ENCODE results near the gene RFWD3. TPM values are rescaled to one million over a fixed set of nuclear protein-coding genes. Genes with fewer than 3 reads are reported as not detected.

Gene RFWD3
- total and polyA plus RNA-seq, 8 donors, result 4.1 to 65.6 (median 12.5) TPM

DNA sequence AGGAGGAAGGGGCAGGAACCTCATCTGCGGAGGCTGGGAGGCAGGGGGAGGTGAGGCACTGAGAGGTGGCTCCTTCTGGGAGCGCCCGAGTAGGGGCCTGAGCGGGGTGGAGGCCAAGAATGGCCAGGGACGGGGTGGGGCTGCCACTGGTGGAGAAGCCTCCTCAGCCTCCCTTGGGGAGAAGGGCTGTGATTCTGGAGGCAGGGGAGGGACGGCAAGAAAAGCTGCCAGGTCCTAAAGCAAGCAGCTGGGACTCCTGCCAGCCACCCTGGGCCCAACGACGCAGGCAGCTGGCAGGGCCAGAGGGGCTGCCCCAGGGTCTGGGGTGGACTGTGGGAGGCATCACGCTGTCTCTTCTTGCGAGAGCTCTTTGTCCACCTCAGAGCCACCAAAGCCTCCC is 46.6 kb upstream of the RFWD3 start:
- Histone ChIP-seq H3K36me3 (peaks cover 0 to 15% (median 5%) of the 10 kb centered on the region in 4 donors), H3K27me3 (no peaks in the 10 kb centered on the region), H3K4me3 (no peak overlapping the region), H3K27ac (peak overlapping the region in 1 of 5 donors; percentile 10), H3K4me1 (peaks cover 0 to 4% (median 0%) of the 10 kb centered on the region in 4 donors), H3K9me3 (no peaks in the 10 kb centered on the region)
- WGBS, 5 donors, result 61 to 75% (median 70%) methylated on average over 8 to 10 of the region's 10 CpGs
- intact Hi-C loops (cut with DNase I; ENCODE audit: low total_unique reads), result no loop called here
- TF ChIP-seq POLR2A (IDR thresholded peaks at IDR 0.05), result no peak
- no peak for TF ChIP-seq POLR2AphosphoS5 (IDR thresholded peaks at IDR 0.05)
- no peak for TF ChIP-seq EP300 (IDR thresholded peaks at IDR 0.05)
- TF ChIP-seq, protein P1, sequence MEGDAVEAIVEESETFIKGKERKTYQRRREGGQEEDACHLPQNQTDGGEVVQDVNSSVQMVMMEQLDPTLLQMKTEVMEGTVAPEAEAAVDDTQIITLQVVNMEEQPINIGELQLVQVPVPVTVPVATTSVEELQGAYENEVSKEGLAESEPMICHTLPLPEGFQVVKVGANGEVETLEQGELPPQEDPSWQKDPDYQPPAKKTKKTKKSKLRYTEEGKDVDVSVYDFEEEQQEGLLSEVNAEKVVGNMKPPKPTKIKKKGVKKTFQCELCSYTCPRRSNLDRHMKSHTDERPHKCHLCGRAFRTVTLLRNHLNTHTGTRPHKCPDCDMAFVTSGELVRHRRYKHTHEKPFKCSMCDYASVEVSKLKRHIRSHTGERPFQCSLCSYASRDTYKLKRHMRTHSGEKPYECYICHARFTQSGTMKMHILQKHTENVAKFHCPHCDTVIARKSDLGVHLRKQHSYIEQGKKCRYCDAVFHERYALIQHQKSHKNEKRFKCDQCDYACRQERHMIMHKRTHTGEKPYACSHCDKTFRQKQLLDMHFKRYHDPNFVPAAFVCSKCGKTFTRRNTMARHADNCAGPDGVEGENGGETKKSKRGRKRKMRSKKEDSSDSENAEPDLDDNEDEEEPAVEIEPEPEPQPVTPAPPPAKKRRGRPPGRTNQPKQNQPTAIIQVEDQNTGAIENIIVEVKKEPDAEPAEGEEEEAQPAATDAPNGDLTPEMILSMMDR (IDR thresholded peaks at IDR 0.05), result no peak
- no peak for DNase-seq

DNA sequence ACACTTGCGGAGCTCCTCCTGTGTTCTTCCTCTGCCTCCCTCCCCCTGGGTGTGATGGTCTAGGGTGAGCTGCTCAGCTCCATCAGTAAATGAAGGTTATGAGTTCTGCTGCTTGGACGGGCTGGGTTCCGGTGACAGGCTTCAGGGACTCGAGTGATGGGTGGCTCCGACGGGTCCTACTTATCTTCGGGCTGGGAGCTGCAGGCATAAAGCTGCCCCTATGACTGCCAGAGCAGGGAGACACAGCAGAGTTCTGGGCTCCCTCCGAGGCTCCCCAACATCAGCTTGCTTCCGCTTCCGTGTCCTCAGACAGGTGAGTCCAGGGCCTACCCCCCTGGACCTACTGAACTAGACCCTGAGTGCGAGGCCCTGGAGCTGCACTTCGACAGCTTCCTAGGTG is 45.3 kb upstream of the RFWD3 start:
- WGBS, 5 donors, result 87 to 91% (median 89%) methylated on average over 11 to 12 of the region's 12 CpGs
- intact Hi-C loops (cut with DNase I; ENCODE audit: low total_unique reads), result no loop called here
- no peak for TF ChIP-seq POLR2AphosphoS5 (IDR thresholded peaks at IDR 0.05)
- TF ChIP-seq, protein P1 (IDR thresholded peaks at IDR 0.05), result no peak
- TF ChIP-seq POLR2A (IDR thresholded peaks at IDR 0.05), result no peak
- TF ChIP-seq EP300 (IDR thresholded peaks at IDR 0.05), result no peak

DNA sequence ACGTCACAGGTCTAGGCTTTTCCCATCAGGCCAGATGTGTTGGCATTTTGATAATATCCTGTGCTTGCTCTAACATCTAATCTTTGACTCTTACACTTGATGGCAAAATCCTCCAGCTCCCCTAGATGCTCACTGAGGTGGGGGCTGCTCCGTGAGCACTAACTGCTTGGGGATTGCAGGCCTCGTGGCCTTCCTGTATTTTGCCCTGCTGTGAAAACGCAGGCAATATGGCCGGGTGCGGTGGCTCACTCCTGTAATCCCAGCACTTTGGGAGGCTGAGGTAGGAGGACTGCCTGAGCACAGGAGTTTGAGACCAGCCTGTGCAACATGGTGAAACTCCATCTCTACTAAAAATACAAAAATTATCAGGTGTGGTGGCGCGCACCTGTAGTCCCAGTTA is 43.7 kb upstream of the RFWD3 start:
- no peak for TF ChIP-seq EP300 (IDR thresholded peaks at IDR 0.05)
- no peak for TF ChIP-seq POLR2AphosphoS5 (IDR thresholded peaks at IDR 0.05)
- TF ChIP-seq, protein P1 (IDR thresholded peaks at IDR 0.05), result no peak
- TF ChIP-seq POLR2A (IDR thresholded peaks at IDR 0.05), result no peak
- DNase-seq, result no peak
- no peak overlapping the region for H3K27ac ChIP-seq
- no peaks in the 10 kb centered on the region for H3K27me3 ChIP-seq
- no peaks in the 10 kb centered on the region for H3K9me3 ChIP-seq
- H3K36me3 ChIP-seq, result peaks cover 0 to 5% (median 0%) of the 10 kb centered on the region in 4 donors
- no peak overlapping the region for H3K4me3 ChIP-seq
- intact Hi-C loops (cut with DNase I; ENCODE audit: low total_unique reads), result no loop called here
- WGBS, 5 donors, result 91 to 97% (median 95%) methylated on average over 8 of the region's 8 CpGs
- peaks cover 0 to 4% (median 0%) of the 10 kb centered on the region in 4 donors for H3K4me1 ChIP-seq

More for the DNA sequence above, 45.3 kb upstream of the RFWD3 start:
- no peak overlapping the region for H3K4me3 ChIP-seq
- no peak for DNase-seq
- peaks cover 0 to 15% (median 0%) of the 10 kb centered on the region in 4 donors for H3K36me3 ChIP-seq
- no peak overlapping the region for H3K27ac ChIP-seq
- H3K9me3 ChIP-seq, result no peaks in the 10 kb centered on the region
- no peaks in the 10 kb centered on the region for H3K27me3 ChIP-seq
- H3K4me1 ChIP-seq, result peaks cover 0 to 4% (median 0%) of the 10 kb centered on the region in 4 donors

DNA sequence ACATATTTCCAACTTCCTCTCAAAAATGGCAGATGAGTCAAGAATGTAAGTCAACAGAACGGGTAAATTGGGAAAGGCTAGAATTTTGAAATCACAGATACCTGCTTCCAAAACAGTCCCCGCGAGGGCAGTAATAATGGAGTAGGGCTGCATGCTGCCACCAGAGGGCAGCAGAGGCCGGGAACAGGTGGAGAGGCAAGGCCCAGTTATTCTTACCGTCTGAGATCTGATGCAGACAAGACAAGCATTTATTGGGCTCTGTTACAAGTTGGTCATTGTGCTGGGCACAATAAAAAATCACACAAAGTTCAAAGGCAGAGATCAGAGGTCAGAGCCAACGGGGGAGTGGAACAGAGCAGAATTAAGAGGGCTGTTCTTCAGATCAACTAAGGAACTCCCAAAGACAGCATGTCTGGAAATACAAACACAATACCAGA is 42.8 kb upstream of the RFWD3 start:
- H3K4me1 ChIP-seq, result peaks cover 0 to 4% (median 0%) of the 10 kb centered on the region in 4 donors
- H3K27ac ChIP-seq, result peak overlapping the region in 1 of 5 donors; percentile 4
- H3K36me3 ChIP-seq, result peaks cover 0 to 3% (median 0%) of the 10 kb centered on the region in 4 donors
- TF ChIP-seq POLR2AphosphoS5 (IDR thresholded peaks at IDR 0.05), result peak in 1 of 3 donors; percentile 56
- TF ChIP-seq, protein P1 (IDR thresholded peaks at IDR 0.05), result peak in 5 of 7 experiments; percentile 90 to 97 (median 92)
- TF ChIP-seq EP300 (IDR thresholded peaks at IDR 0.05), result no peak
- no peak for TF ChIP-seq POLR2A (IDR thresholded peaks at IDR 0.05)
- no peaks in the 10 kb centered on the region for H3K9me3 ChIP-seq
- 0% methylated on average over 6 of the region's 6 CpGs for WGBS, 5 donors
- no peak overlapping the region for H3K4me3 ChIP-seq
- intact Hi-C loops (cut with DNase I; ENCODE audit: low total_unique reads), result loop anchor here (5.0 kb wide), 1 partner anchor 158 kb away; no protein-coding TSS in a partner anchor
- DNase-seq, result peak; percentile 88 to 92
- H3K27me3 ChIP-seq, result no peaks in the 10 kb centered on the region

Data from stomach (tissue), 9 donors.